GM12878 (cell line): Measurements from ENCODE around the gene KIFC3.

ENCODE experiments used
- CBFB ChIP-seq: IDR thresholded peaks from 2 replicates; pipeline ENCODE4 v1.6.1; 2016; ENCODE audit warnings: antibody characterized with exemption, low read depth
- CHD2 ChIP-seq: IDR thresholded peaks from 2 replicates; pipeline ENCODE4 v1.6.1; 2011; ENCODE audit warnings: low read depth, low read length, improper control_type of control experiment, borderline replicate concordance
- CTCF ChIP-seq, 3 experiments: IDR thresholded peaks in 2 of 3; conservative IDR thresholded peaks in 1 of 3; 2 replicates each; pipeline ENCODE4 v1.5.1; 2011; ENCODE audit warnings: low read depth in 3 of 3, low read length in 3 of 3, mild to moderate bottlenecking in 3 of 3, control low read depth in 2 of 3, moderate library complexity in 2 of 3, inconsistent platforms in 1 of 3, mixed read lengths in 1 of 3; ENCODE audit not compliant: control insufficient read depth in 2 of 3, insufficient read depth in 1 of 3; ENCODE audit errors: extremely low read depth in 1 of 3
- ESRRA ChIP-seq: IDR thresholded peaks from 2 replicates; pipeline ENCODE4 v1.6.1; 2012; ENCODE audit warnings: mild to moderate bottlenecking, low read length, improper control_type of control experiment
- EZH2 ChIP-seq: IDR thresholded peaks from 2 replicates; pipeline ENCODE4 v1.6.1; 2012; ENCODE audit warnings: low read depth, mild to moderate bottlenecking, control low read depth, inconsistent platforms, low read length, borderline replicate concordance; ENCODE audit not compliant: control insufficient read depth
- FOXM1 ChIP-seq: IDR thresholded peaks from 2 replicates; pipeline ENCODE4 v1.6.1; 2012; ENCODE audit warnings: low read depth, mild to moderate bottlenecking, inconsistent platforms, low read length, moderate library complexity
- POLR2A ChIP-seq: IDR thresholded peaks from 2 replicates; pipeline ENCODE4 v1.6.1; 2011; ENCODE audit warnings: low read depth, mild to moderate bottlenecking, low read length
- POLR2AphosphoS2 ChIP-seq: IDR thresholded peaks from 2 replicates; pipeline ENCODE4 v1.6.1; 2011; ENCODE audit warnings: low read depth, mild to moderate bottlenecking, low read length, improper control_type of control experiment, moderate library complexity
- PRDM15 ChIP-seq: fragments of 450-650 bp; formaldehyde crosslinking; IDR thresholded peaks from 2 replicates; pipeline ENCODE4 v1.4.0; 2020; ENCODE audit warnings: mild to moderate bottlenecking, moderate library complexity
- SP1 ChIP-seq: IDR thresholded peaks from one replicate; pipeline ENCODE4 v1.6.1; 2011; ENCODE audit warnings: low read depth, low read length

GRCh38 chr16:57713596-57713995, 88.7 kb downstream of the KIFC3 start:
- no peak for TF ChIP-seq CHD2
- TF ChIP-seq CBFB, result no peak
- no peak for TF ChIP-seq CTCF (IDR thresholded peaks at IDR 0.05 in 2 of 3, conservative IDR thresholded peaks at IDR 0.05 in 1 of 3; ENCODE audit: control insufficient read depth in 2 of 3, extremely low read depth in 1 of 3, insufficient read depth in 1 of 3, low read depth in 3 of 3, low read length in 3 of 3)
- TF ChIP-seq PRDM15, result no peak
- TF ChIP-seq POLR2AphosphoS2, result no peak
- TF ChIP-seq ESRRA, result no peak
- no peak for TF ChIP-seq EZH2
- no peak for TF ChIP-seq POLR2A
- TF ChIP-seq SP1, result no peak
- no peak for TF ChIP-seq FOXM1
